ENCODE data around the gene CYP24A1. TPM values are rescaled to one million over a fixed set of nuclear protein-coding genes. Genes with fewer than 3 reads are reported as not detected.

Gene CYP24A1
- total RNA-seq, 2 experiments from 2014 or later, result 0.40 to 0.58 TPM

GRCh38 chr20:54153041-54153327, 20.8 kb downstream of the CYP24A1 start:
- Mint-ChIP-seq H3K27ac (no peak overlapping the region), H3K4me1 (no peaks in the 10 kb centered on the region), H3K9me3 (no peaks in the 10 kb centered on the region), H3K27me3 (peaks cover 7% of the 10 kb centered on the region), H3K36me3 (no peaks in the 10 kb centered on the region), H3K4me3 (no peak overlapping the region)
- POLR2A ChIA-PET, result no interaction called here
- no peak for DNase-seq
- ATAC-seq (ENCODE audit: low read depth), result no peak

GRCh38 chr20:54152227-54153040, 21.4 kb downstream of the CYP24A1 start:
- POLR2A ChIA-PET, result no interaction called here
- ATAC-seq (ENCODE audit: low read depth) (no peak), DNase-seq (no peak)
- no peak overlapping the region for H3K27ac Mint-ChIP-seq
- no peaks in the 10 kb centered on the region for H3K9me3 Mint-ChIP-seq
- no peaks in the 10 kb centered on the region for H3K4me1 Mint-ChIP-seq
- no peak overlapping the region for H3K4me3 Mint-ChIP-seq
- H3K36me3 Mint-ChIP-seq, result no peaks in the 10 kb centered on the region
- H3K27me3 Mint-ChIP-seq, result peaks cover 9% of the 10 kb centered on the region

- Mint-ChIP-seq H3K27ac (no peak overlapping the region), H3K9me3 (no peaks in the 10 kb centered on the region), H3K36me3 (no peaks in the 10 kb centered on the region), H3K4me1 (no peaks in the 10 kb centered on the region), H3K4me3 (no peak overlapping the region), H3K27me3 (peaks cover 9% of the 10 kb centered on the region)
- no peak for ATAC-seq (ENCODE audit: low read depth)
- POLR2A ChIA-PET, result no interaction called here
- DNase-seq, result no peak
Observed at GRCh38 chr20:54151511-54152226, 22.1 kb downstream of the CYP24A1 start.

GRCh38 chr20:54151075-54151439, 22.7 kb downstream of the CYP24A1 start:
- POLR2A ChIA-PET, result no interaction called here

GRCh38 chr20:54149765-54150264, 24.0 kb downstream of the CYP24A1 start:
- Mint-ChIP-seq H3K36me3 (no peaks in the 10 kb centered on the region), H3K27ac (no peak overlapping the region), H3K4me1 (no peaks in the 10 kb centered on the region), H3K9me3 (no peaks in the 10 kb centered on the region), H3K27me3 (peaks cover 10% of the 10 kb centered on the region), H3K4me3 (no peak overlapping the region)
- POLR2A ChIA-PET, result no interaction called here
- ATAC-seq (ENCODE audit: low read depth) (no peak), DNase-seq (no peak)

More at GRCh38 chr20:54151075-54151439, 22.7 kb downstream of the CYP24A1 start:
- Mint-ChIP-seq H3K4me1 (no peaks in the 10 kb centered on the region), H3K27me3 (peaks cover 10% of the 10 kb centered on the region), H3K27ac (no peak overlapping the region), H3K9me3 (no peaks in the 10 kb centered on the region), H3K36me3 (no peaks in the 10 kb centered on the region), H3K4me3 (no peak overlapping the region)
- ATAC-seq (ENCODE audit: low read depth) (no peak), DNase-seq (no peak)

- H3K9me3 Mint-ChIP-seq, result no peaks in the 10 kb centered on the region
- no peak overlapping the region for H3K4me3 Mint-ChIP-seq
- no peaks in the 10 kb centered on the region for H3K4me1 Mint-ChIP-seq
- H3K36me3 Mint-ChIP-seq, result no peaks in the 10 kb centered on the region
- peaks cover 11% of the 10 kb centered on the region for H3K27me3 Mint-ChIP-seq
- no peak overlapping the region for H3K27ac Mint-ChIP-seq
- DNase-seq, result no peak
- POLR2A ChIA-PET, result no interaction called here
- no peak for ATAC-seq (ENCODE audit: low read depth)
Observed at GRCh38 chr20:54148947-54149764, 24.6 kb downstream of the CYP24A1 start.

GRCh38 chr20:54146672-54147071, 27.1 kb downstream of the CYP24A1 start:
- no peaks in the 10 kb centered on the region for H3K9me3 Mint-ChIP-seq
- H3K27ac Mint-ChIP-seq, result no peak overlapping the region
- no peaks in the 10 kb centered on the region for H3K4me1 Mint-ChIP-seq

GRCh38 chr20:54144847-54145414, 28.9 kb downstream of the CYP24A1 start:
- H3K4me3 Mint-ChIP-seq, result no peak overlapping the region
- peaks cover 14% of the 10 kb centered on the region for H3K27me3 Mint-ChIP-seq
- POLR2A ChIA-PET, result no interaction called here
- no peak overlapping the region for H3K27ac Mint-ChIP-seq
- no peaks in the 10 kb centered on the region for H3K4me1 Mint-ChIP-seq
- no peaks in the 10 kb centered on the region for H3K9me3 Mint-ChIP-seq
- no peak for ATAC-seq (ENCODE audit: low read depth)
- no peaks in the 10 kb centered on the region for H3K36me3 Mint-ChIP-seq
- DNase-seq, result no peak

More at GRCh38 chr20:54146672-54147071, 27.1 kb downstream of the CYP24A1 start:
- Mint-ChIP-seq H3K36me3 (no peaks in the 10 kb centered on the region), H3K27me3 (peaks cover 14% of the 10 kb centered on the region), H3K4me3 (no peak overlapping the region)
- POLR2A ChIA-PET, result no interaction called here
- no peak for DNase-seq
- ATAC-seq (ENCODE audit: low read depth), result no peak

GRCh38 chr20:54140927-54141566, 32.7 kb downstream of the CYP24A1 start:
- no peak overlapping the region for H3K27ac Mint-ChIP-seq
- POLR2A ChIA-PET, result no interaction called here
- no peak overlapping the region for H3K4me3 Mint-ChIP-seq
- H3K27me3 Mint-ChIP-seq, result peaks cover 7% of the 10 kb centered on the region
- no peaks in the 10 kb centered on the region for H3K4me1 Mint-ChIP-seq
- H3K9me3 Mint-ChIP-seq, result no peaks in the 10 kb centered on the region
- DNase-seq, result no peak
- ATAC-seq (ENCODE audit: low read depth), result no peak
- H3K36me3 Mint-ChIP-seq, result no peaks in the 10 kb centered on the region

- no peaks in the 10 kb centered on the region for H3K9me3 Mint-ChIP-seq
Observed at GRCh38 chr20:54140486-54140885, 33.3 kb downstream of the CYP24A1 start.

GRCh38 chr20:54140067-54140466, 33.7 kb downstream of the CYP24A1 start:
- Mint-ChIP-seq H3K9me3 (no peaks in the 10 kb centered on the region), H3K36me3 (no peaks in the 10 kb centered on the region), H3K27ac (no peak overlapping the region), H3K4me3 (no peak overlapping the region), H3K4me1 (no peaks in the 10 kb centered on the region), H3K27me3 (peaks cover 5% of the 10 kb centered on the region)
- DNase-seq (no peak), ATAC-seq (ENCODE audit: low read depth) (no peak)
- POLR2A ChIA-PET, result no interaction called here

More at GRCh38 chr20:54140486-54140885, 33.3 kb downstream of the CYP24A1 start:
- ATAC-seq (ENCODE audit: low read depth) (no peak), DNase-seq (no peak)
- POLR2A ChIA-PET, result no interaction called here
- Mint-ChIP-seq H3K4me1 (no peaks in the 10 kb centered on the region), H3K27ac (no peak overlapping the region), H3K4me3 (no peak overlapping the region), H3K36me3 (no peaks in the 10 kb centered on the region), H3K27me3 (peaks cover 5% of the 10 kb centered on the region)

GRCh38 chr20:54139188-54139587, 34.6 kb downstream of the CYP24A1 start:
- DNase-seq (no peak), ATAC-seq (ENCODE audit: low read depth) (no peak)
- no peak overlapping the region for H3K27ac Mint-ChIP-seq
- POLR2A ChIA-PET, result no interaction called here
- no peaks in the 10 kb centered on the region for H3K9me3 Mint-ChIP-seq
- no peaks in the 10 kb centered on the region for H3K4me1 Mint-ChIP-seq
- no peak overlapping the region for H3K4me3 Mint-ChIP-seq
- peaks cover 4% of the 10 kb centered on the region for H3K27me3 Mint-ChIP-seq
- H3K36me3 Mint-ChIP-seq, result no peaks in the 10 kb centered on the region

GRCh38 chr20:54138427-54138826, 35.4 kb downstream of the CYP24A1 start:
- H3K9me3 Mint-ChIP-seq, result no peaks in the 10 kb centered on the region
- ATAC-seq (ENCODE audit: low read depth), result no peak
- POLR2A ChIA-PET, result no interaction called here
- H3K4me3 Mint-ChIP-seq, result no peak overlapping the region
- H3K4me1 Mint-ChIP-seq, result no peaks in the 10 kb centered on the region
- peaks cover 2% of the 10 kb centered on the region for H3K27me3 Mint-ChIP-seq
- H3K27ac Mint-ChIP-seq, result no peak overlapping the region
- no peaks in the 10 kb centered on the region for H3K36me3 Mint-ChIP-seq
- DNase-seq, result no peak

All from activated naive CD8-positive, alpha-beta T cell treated with anti-CD3 and anti-CD28 coated beads, Interleukin-2, amount 10 ng/mL, durations not matched to agents 7 days and 5 days (primary cell).